Measurements from ENCODE around the gene CFDP1. TPM values are rescaled to one million over a fixed set of nuclear protein-coding genes. Genes with fewer than 3 reads are reported as not detected.

The CFDP1 gene
- total RNA-seq, 1 experiment from 2014 or later: 52.6 TPM

GRCh38 chr16:75244844-75245758, 188.2 kb downstream of the CFDP1 start:
- H2AFZ ChIP-seq: no peak overlapping the region
- peak overlapping the region; percentile 30; the same call in 1 of the 2 replicates for H3K4me3 ChIP-seq
- H3K27ac ChIP-seq: peak overlapping the region; percentile 83
- no peaks in the 10 kb centered on the region for H3K9me3 ChIP-seq (ENCODE audit: insufficient read depth, low read depth)
- intact Hi-C loops (cut with micrococcal nuclease; ENCODE audit: unreplicated experiment): loop anchor here (1.0 kb wide), 5 partner anchors 19 to 140 kb away; no protein-coding TSS in a partner anchor
- CTCF ChIA-PET: interaction anchor here (0.6 to 1.1 kb wide), 5 partner anchors 11 to 272 kb away, joined by 4 to 10 read pairs (median 8); no protein-coding TSS in a partner anchor
- TF ChIP-seq, protein P1, sequence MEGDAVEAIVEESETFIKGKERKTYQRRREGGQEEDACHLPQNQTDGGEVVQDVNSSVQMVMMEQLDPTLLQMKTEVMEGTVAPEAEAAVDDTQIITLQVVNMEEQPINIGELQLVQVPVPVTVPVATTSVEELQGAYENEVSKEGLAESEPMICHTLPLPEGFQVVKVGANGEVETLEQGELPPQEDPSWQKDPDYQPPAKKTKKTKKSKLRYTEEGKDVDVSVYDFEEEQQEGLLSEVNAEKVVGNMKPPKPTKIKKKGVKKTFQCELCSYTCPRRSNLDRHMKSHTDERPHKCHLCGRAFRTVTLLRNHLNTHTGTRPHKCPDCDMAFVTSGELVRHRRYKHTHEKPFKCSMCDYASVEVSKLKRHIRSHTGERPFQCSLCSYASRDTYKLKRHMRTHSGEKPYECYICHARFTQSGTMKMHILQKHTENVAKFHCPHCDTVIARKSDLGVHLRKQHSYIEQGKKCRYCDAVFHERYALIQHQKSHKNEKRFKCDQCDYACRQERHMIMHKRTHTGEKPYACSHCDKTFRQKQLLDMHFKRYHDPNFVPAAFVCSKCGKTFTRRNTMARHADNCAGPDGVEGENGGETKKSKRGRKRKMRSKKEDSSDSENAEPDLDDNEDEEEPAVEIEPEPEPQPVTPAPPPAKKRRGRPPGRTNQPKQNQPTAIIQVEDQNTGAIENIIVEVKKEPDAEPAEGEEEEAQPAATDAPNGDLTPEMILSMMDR (conservative IDR thresholded peaks at IDR 0.05): no peak
- no peak for TF ChIP-seq EZH2 (IDR thresholded peaks at IDR 0.05; ENCODE audit: low read depth)
- H3K79me2 ChIP-seq (ENCODE audit: low read depth): peaks cover 82% of the 10 kb centered on the region
- peak overlapping the region; percentile 76 for H3K4me2 ChIP-seq
- H3K4me1 ChIP-seq (replicated peaks; ENCODE audit: insufficient read depth): peaks cover 65% of the 10 kb centered on the region
- no peaks in the 10 kb centered on the region for H3K9me2 ChIP-seq (ENCODE audit: insufficient read depth)
- H3K27me3 ChIP-seq (ENCODE audit: insufficient read depth, low read depth): no peaks in the 10 kb centered on the region
- TSS peak; percentile 22 for BruUV-seq (replicated peaks)
- peaks cover 10% of the 10 kb centered on the region; the same call in 1 of the 2 replicates for H3K36me3 ChIP-seq (ENCODE audit: low read depth)
- POLR2A ChIA-PET (ENCODE audit: unreplicated experiment): interaction anchor here (0.5 to 1.8 kb wide), 8 partner anchors 11 to 946 kb away, joined by 3 to 20 read pairs (median 4); no protein-coding TSS in a partner anchor
- DNase-seq: peak; percentile 93 to 96
- H3F3A ChIP-seq (ENCODE audit: insufficient read depth, low read depth): peaks cover 27% of the 10 kb centered on the region
- H4K20me1 ChIP-seq (ENCODE audit: insufficient read depth): peaks cover 23% of the 10 kb centered on the region

GRCh38 chr16:75244225-75244809, 189.0 kb downstream of the CFDP1 start:
- no TSS peak for BruUV-seq (replicated peaks)
- H3K9me3 ChIP-seq (ENCODE audit: insufficient read depth, low read depth): no peaks in the 10 kb centered on the region
- peak overlapping the region; percentile 76 for H3K4me2 ChIP-seq
- peaks cover 82% of the 10 kb centered on the region for H3K79me2 ChIP-seq (ENCODE audit: low read depth)
- no peaks in the 10 kb centered on the region for H3K27me3 ChIP-seq (ENCODE audit: insufficient read depth, low read depth)
- POLR2A ChIA-PET (ENCODE audit: unreplicated experiment): interaction anchor here (0.7 to 1.8 kb wide), 3 partner anchors 61 to 133 kb away, joined by 3 to 8 read pairs (median 4); no protein-coding TSS in a partner anchor
- DNase-seq: peak; percentile 54 to 60
- CTCF ChIA-PET: interaction anchor here (1.1 kb wide), 1 partner anchor 135 kb away, joined by 4 read pairs; no protein-coding TSS in a partner anchor
- H3K36me3 ChIP-seq (ENCODE audit: low read depth): peaks cover 10% of the 10 kb centered on the region; the same call in 1 of the 2 replicates
- H3K9me2 ChIP-seq (ENCODE audit: insufficient read depth): no peaks in the 10 kb centered on the region
- peaks cover 18% of the 10 kb centered on the region for H4K20me1 ChIP-seq (ENCODE audit: insufficient read depth)
- intact Hi-C loops (cut with micrococcal nuclease; ENCODE audit: unreplicated experiment): no loop called here
- H3K4me3 ChIP-seq: peak overlapping the region; percentile 30; the same call in 1 of the 2 replicates
- no peak for TF ChIP-seq EZH2 (IDR thresholded peaks at IDR 0.05; ENCODE audit: low read depth)
- TF ChIP-seq, protein P1 (conservative IDR thresholded peaks at IDR 0.05): no peak
- peak overlapping the region; percentile 83 for H3K27ac ChIP-seq
- peaks cover 27% of the 10 kb centered on the region for H3F3A ChIP-seq (ENCODE audit: insufficient read depth, low read depth)
- no peak overlapping the region for H2AFZ ChIP-seq
- H3K4me1 ChIP-seq (replicated peaks; ENCODE audit: insufficient read depth): peaks cover 58% of the 10 kb centered on the region

Other genes starting within 250 kb of the CFDP1 start
- not detected in 2 replicates for gene CTRB2, start 226.3 kb downstream of the CFDP1 start, total RNA-seq (2021)
- gene CTRB1, start 214.5 kb downstream of the CFDP1 start, total RNA-seq (2021): not detected in 2 replicates
- 53.9 and 62.5 TPM in 2 replicates for gene BCAR1, start 181.9 kb downstream of the CFDP1 start, total RNA-seq (2021)
- 31.4 and 31.7 TPM in 2 replicates for gene TMEM170A, start 31.2 kb upstream of the CFDP1 start, total RNA-seq (2021)
- 4.8 and 6.8 TPM in 2 replicates for gene CHST6, start 61.9 kb upstream of the CFDP1 start, total RNA-seq (2021)
- gene CHST5, start 102.6 kb upstream of the CFDP1 start, total RNA-seq (2021): 0.25 and 1.3 TPM in 2 replicates
- gene TMEM231, start 122.7 kb upstream of the CFDP1 start, total RNA-seq (2021): 17.7 and 18.8 TPM in 2 replicates
- 86.1 and 103 TPM in 2 replicates for gene GABARAPL2, start 132.9 kb upstream of the CFDP1 start, total RNA-seq (2021)
- gene ADAT1, start 189.8 kb upstream of the CFDP1 start, total RNA-seq (2021): 57.9 and 66.4 TPM in 2 replicates
- 101 and 132 TPM in 2 replicates for gene KARS1, start 214.2 kb upstream of the CFDP1 start, total RNA-seq (2021)
- 16.9 and 19.3 TPM in 2 replicates for gene TERF2IP, start 214.3 kb upstream of the CFDP1 start, total RNA-seq (2021)
- not detected in 2 replicates for gene CPHXL2, start 243.5 kb upstream of the CFDP1 start, total RNA-seq (2021)

Data from PC-9 (cell line).